AG08396 (cell line): Measurements from ENCODE around the gene CNIH3.
A peak's percentile ranks its signal among the peaks of the same experiment; 100 is the strongest.
"Not testable (repeated sequence)": the region's sequence is repeated elsewhere in the genome, so short reads cannot be mapped to it uniquely, and the experiment has no call there.

Experiments
- DNase-seq: peaks from one replicate; pipeline ENCODE4 v3.0.0; 2012; ENCODE audit warnings: low spot score, mixed read lengths

CNIH3 gene

GRCh38 chr1:224615861-224616755 lies at the start of gene CNIH3:
TSS of gene CNIH3 (plus strand) at chr1:224616317. CDS start at chr1:224617175, 858 bp downstream.
- DNase-seq = peak; percentile 71

- DNase-seq = not testable (repeated sequence)
Measured at GRCh38 chr1:224566492-224566891, 49.6 kb upstream of the CNIH3 start.

- no peak for DNase-seq
Measured at GRCh38 chr1:224569276-224569675, 46.8 kb upstream of the CNIH3 start.

DNA sequence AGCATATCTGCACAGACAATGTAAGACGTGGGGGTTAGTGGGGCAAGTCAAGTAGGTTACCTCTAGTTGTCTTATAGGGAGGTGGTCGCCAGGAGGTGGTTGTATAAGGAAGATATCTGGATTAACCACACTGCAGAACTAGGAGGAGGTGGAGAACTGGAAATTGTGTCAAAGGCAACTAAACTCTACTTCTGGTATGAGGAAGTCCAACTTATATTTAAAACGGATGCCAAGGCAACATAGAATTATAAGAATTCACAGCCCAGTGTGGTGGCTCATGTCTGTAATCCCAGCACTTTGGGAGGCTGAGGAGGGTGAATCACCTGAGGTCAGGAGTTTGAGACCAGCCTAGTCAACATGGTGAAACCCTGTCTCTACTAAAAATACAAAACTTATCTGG lies 44.1 kb upstream of the CNIH3 start:
- DNase-seq = not testable (repeated sequence)

DNA sequence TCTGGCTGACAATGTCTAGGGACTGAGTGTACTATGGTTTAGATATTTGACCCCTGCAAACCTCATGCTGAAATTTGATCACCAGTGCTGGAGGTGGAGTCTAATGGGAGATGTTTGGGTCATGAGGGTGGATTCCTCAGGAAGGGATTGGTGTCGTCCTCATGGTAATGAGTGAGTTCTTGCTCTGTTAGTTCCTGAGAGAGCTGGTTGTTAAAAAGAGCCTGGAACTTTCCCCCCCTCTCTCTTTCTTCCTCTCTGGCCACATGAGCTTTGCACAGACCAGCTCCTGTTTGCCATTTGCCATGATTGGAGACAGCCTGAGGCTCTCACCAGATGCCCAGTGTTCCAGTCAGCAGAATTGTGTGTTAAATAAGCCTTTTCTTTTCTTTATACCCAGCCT lies 36.6 kb upstream of the CNIH3 start:
- peak; percentile 18 for DNase-seq

- no peak for DNase-seq
Measured at GRCh38 chr1:224580006-224580405, 36.1 kb upstream of the CNIH3 start.

DNA sequence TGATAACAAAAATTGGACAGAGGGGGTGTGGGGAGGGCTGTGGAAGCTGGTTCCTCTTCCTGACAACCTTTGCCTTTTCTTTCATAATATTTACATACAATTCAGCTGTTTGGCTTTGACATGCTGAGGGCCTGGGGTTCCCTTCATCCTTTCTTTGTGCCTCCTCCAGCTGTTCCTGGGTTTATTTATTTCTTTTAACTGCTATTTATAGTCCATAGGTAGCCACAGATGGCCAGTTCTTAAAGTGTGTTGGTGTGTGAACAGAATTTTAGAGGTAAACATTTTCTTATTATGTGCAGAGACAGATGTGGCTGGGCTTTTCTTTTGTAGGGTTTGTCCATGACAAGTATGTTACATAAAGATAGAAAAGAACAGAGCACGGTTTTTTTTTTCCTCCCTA lies 34.1 kb upstream of the CNIH3 start:
- DNase-seq = no peak

DNA sequence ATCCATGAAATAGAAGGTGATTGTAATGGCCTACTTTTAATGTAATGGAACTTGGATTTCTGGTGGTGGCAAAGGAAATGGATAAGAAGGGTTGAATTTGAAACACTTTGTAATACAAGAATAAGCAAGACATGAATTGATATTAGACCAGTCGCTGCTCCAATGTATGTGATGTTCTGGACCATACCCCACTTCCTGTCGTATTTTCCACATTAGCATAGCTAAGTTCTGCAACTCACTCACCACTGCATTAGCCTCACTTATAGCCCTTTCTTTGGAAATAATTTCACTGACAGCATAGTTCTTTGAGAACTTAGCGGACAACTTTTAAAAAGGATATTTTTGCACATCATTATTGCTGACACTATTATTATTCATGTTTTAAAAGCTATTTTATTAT lies 32.3 kb upstream of the CNIH3 start:
- no peak for DNase-seq

- no peak for DNase-seq
Measured at GRCh38 chr1:224585051-224585450, 31.1 kb upstream of the CNIH3 start.

DNA sequence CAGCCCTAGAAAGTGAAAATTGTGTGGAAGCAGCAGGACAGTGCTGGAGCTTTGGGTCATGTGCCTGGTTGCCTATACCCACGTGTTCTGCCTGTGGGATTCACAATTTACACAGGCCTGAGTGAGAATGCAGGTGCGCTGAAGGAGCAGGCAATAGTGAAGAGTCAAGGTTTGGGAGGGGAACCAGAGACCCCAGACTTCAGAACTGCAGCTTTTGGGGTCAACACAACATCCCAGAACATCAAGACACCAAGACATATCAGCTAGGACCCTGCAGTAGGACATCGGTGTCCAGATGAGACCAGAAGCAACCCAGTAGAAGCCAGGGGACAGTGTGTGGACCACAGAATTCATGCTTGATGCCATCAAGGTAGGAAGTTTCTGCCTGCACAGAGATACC lies 29.1 kb upstream of the CNIH3 start:
- DNase-seq = no peak

- no peak for DNase-seq
Measured at GRCh38 chr1:224588515-224588914, 27.6 kb upstream of the CNIH3 start.

GRCh38 chr1:224589006-224589405 lies 27.1 kb upstream of the CNIH3 start:
- DNase-seq = no peak

GRCh38 chr1:224591326-224591725 lies 24.8 kb upstream of the CNIH3 start:
- no peak for DNase-seq

DNA sequence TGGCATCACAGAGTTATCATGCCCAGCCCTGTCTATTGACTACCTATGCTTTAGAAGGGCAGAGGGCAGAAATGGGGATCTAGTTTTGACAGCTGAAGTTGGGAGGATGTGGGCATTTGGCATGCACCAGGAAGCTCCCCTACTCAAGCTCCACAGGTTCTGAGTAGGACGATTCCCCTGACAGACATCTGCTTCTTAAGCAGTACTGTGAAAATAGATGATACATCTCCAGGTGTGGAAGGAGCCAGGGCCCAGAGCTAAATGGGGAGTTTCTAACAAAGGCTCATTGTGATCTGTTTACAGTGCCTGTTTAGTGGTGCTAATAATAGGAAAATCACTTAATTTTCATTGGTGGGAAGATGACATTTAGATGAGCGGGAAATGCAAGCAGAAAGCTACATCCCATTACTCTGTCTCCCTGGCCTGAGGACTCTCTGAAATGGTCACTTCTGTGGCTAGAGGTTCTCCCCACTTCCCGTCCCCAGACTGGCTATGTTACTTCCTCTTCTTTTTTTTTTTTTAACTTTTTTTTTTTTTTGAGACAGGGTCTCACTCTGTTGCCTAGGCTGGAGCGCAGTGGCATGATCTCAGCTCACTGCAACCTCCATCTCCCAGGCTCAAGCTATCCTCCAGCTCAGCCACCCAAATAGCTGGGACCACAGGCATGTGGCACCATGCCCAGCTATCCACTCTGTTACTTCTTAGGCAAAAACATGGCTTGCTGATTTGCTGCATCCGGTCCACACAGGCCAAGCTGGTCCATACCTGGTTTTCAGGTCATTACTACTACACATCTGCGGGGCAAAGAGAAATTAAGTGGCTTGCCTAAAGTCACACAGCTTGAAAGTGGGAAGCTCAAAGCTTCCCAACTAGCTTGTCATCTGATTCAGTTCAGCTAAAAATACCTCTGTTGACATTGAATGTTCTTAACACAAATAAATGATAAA lies 23.2 kb upstream of the CNIH3 start:
- peak; percentile 69 for DNase-seq

- no peak for DNase-seq
Measured at GRCh38 chr1:224594360-224594759, 21.8 kb upstream of the CNIH3 start.

- DNase-seq = no peak
Measured at GRCh38 chr1:224594851-224595250, 21.3 kb upstream of the CNIH3 start.

GRCh38 chr1:224605482-224606181 lies 10.5 kb upstream of the CNIH3 start:
- no peak for DNase-seq

GRCh38 chr1:224607188-224608148 lies 8.6 kb upstream of the CNIH3 start:
- no peak for DNase-seq

DNA sequence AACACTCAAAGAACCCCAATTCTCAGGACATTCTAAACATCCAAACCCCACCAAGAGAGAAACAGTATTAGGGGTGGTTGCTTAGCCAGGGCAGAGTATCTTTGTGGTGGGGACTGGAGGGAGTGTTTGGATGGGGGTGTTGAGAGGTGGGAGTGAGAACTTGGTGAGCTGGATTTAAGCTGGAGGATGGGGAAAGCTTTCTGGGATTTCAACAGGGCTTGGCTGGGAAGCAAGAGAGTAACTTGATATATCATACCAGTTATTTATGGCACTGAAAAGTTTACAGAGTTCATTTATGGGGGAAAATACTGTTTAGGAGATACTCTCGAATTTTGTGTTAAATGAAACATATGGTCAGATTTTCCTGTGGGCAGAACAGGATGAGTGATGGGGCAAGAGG lies 6.8 kb upstream of the CNIH3 start:
- DNase-seq = no peak

- DNase-seq = no peak
Measured at GRCh38 chr1:224612246-224612645, 3.9 kb upstream of the CNIH3 start.

DNA sequence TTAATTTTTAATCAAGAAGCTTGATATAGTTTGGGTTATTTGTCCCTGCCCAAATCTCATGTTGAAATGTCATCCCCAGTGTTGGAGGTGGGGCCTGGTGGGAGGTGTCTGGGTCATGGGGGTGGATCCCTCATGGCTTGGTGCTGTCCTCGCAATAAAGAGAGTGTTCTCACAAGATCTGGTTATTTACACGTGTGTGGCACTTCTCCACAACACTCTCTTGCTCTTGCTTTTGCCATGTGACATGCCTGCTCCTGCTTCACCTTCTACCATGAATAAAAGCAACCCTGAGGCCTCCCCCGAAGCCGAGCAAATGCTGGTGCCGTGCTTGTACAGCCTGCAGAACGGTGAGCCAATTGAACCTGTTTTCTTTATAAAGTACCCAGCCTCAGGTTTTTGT lies 2.6 kb upstream of the CNIH3 start:
- no peak for DNase-seq
